GM23338 (cell line): ENCODE measurements around the gene NUPR1. TPM values are rescaled to one million over a fixed set of nuclear protein-coding genes. Genes with fewer than 3 reads are reported as not detected.

ENCODE experiments used
- ATAC-seq: fragments of 200-7000 bp; cut with Tn5 transposase; 3 replicates; pipeline ENCODE4 v1.9.1; 2020
- DNase-seq: peaks from one replicate; pipeline ENCODE4 v3.0.0-alpha.2; 2015; ENCODE audit warnings: low spot score
- H2AFZ ChIP-seq: fragments of 200-600 bp; sonication (generic); 2 replicates; pipeline ENCODE4 v1.8.0; 2016; ENCODE audit warnings: antibody characterized with exemption, mild to moderate bottlenecking, moderate library complexity
- H3F3A ChIP-seq: fragments of 200-600 bp; sonication (generic); replicated peaks from 2 replicates; pipeline ENCODE4 v1.8.0; 2017; ENCODE audit warnings: antibody characterized with exemption, mixed run types, low read depth
- H3K27ac ChIP-seq: fragments of 200-600 bp; sonication (generic); 2 replicates; pipeline ENCODE4 v1.6.1; 2016; ENCODE audit warnings: low read depth
- H3K27me3 ChIP-seq: fragments of 200-600 bp; sonication (generic); 2 replicates; pipeline ENCODE4 v1.8.0; 2016; ENCODE audit warnings: mild to moderate bottlenecking, mixed run types, moderate library complexity; ENCODE audit not compliant: insufficient read depth
- H3K36me3 ChIP-seq: fragments of 200-600 bp; sonication (generic); 2 replicates; pipeline ENCODE4 v1.8.0; 2016; ENCODE audit warnings: mild to moderate bottlenecking; ENCODE audit not compliant: insufficient read depth
- H3K4me1 ChIP-seq: fragments of 200-600 bp; sonication (generic); 2 replicates; pipeline ENCODE4 v1.8.0; 2016; ENCODE audit warnings: mild to moderate bottlenecking, moderate library complexity; ENCODE audit not compliant: insufficient read depth
- H3K4me2 ChIP-seq: fragments of 200-600 bp; sonication (generic); 2 replicates; pipeline ENCODE4 v1.7.1; 2017; ENCODE audit warnings: mixed run types
- H3K4me3 ChIP-seq: fragments of 200-600 bp; sonication (generic); 2 replicates; pipeline ENCODE4 v1.6.1; 2016; ENCODE audit warnings: mixed run types
- H3K79me2 ChIP-seq: fragments of 200-600 bp; sonication (generic); replicated peaks from 2 replicates; pipeline ENCODE4 v1.8.0; 2017; ENCODE audit warnings: mild to moderate bottlenecking; ENCODE audit not compliant: insufficient read depth
- H3K9me2 ChIP-seq: fragments of 200-600 bp; sonication (generic); 2 replicates; pipeline ENCODE4 v1.8.0; 2017; ENCODE audit not compliant: insufficient read depth
- H4K20me1 ChIP-seq: fragments of 200-600 bp; sonication (generic); replicated peaks from 2 replicates; pipeline ENCODE4 v1.8.0; 2017; ENCODE audit warnings: mild to moderate bottlenecking; ENCODE audit not compliant: insufficient read depth
- H3K27ac Mint-ChIP-seq: 2 replicates; pipeline ENCODE4 v1.8.0; 2020; ENCODE audit warnings: inconsistent platforms, mild to moderate bottlenecking, moderate library complexity, mixed read lengths
- H3K27me3 Mint-ChIP-seq: 3 replicates; pipeline ENCODE4 v1.8.0; 2022; ENCODE audit warnings: low read depth, mild to moderate bottlenecking, moderate library complexity, mixed read lengths, inconsistent platforms; ENCODE audit not compliant: insufficient read depth, poor library complexity
- H3K36me3 Mint-ChIP-seq: 3 replicates; pipeline ENCODE4 v1.8.0; 2021; ENCODE audit warnings: low read depth, mild to moderate bottlenecking, inconsistent platforms, moderate library complexity, mixed read lengths
- H3K4me1 Mint-ChIP-seq: 3 replicates; pipeline ENCODE4 v1.8.0; 2020; ENCODE audit warnings: mild to moderate bottlenecking, inconsistent platforms, mixed read lengths
- H3K4me3 Mint-ChIP-seq: 3 replicates; pipeline ENCODE4 v1.8.0; 2021; ENCODE audit warnings: moderate library complexity, mild to moderate bottlenecking, inconsistent platforms, mixed read lengths
- H3K9me3 Mint-ChIP-seq: 3 replicates; pipeline ENCODE4 v1.8.0; 2020; ENCODE audit warnings: moderate library complexity, mild to moderate bottlenecking, inconsistent platforms, mixed read lengths
- CREB1 ChIP-seq: fragments of 250-450 bp; sonication (Bioruptor Pico); IDR thresholded peaks from 2 replicates; pipeline ENCODE4 v1.5.0; 2020; ENCODE audit warnings: low read depth, mild to moderate bottlenecking, moderate library complexity
- ETS1 ChIP-seq: IDR thresholded peaks from 2 replicates; pipeline ENCODE4 v1.6.1; 2016; ENCODE audit warnings: antibody characterized with exemption
- EZH2 ChIP-seq: fragments of 200-600 bp; sonication (generic); IDR thresholded peaks from one replicate; pipeline ENCODE4 v1.8.0; 2017; ENCODE audit warnings: antibody characterized with exemption, mild to moderate bottlenecking, low read depth; ENCODE audit not compliant: unreplicated experiment
- JUNB ChIP-seq: IDR thresholded peaks from one replicate; pipeline ENCODE4 v1.6.1; 2016; ENCODE audit warnings: antibody characterized with exemption; ENCODE audit not compliant: unreplicated experiment
- POLR2AphosphoS5 ChIP-seq: IDR thresholded peaks from 2 replicates; pipeline ENCODE4 v1.6.1; 2016; ENCODE audit warnings: antibody characterized with exemption, low read depth
- REST ChIP-seq: IDR thresholded peaks from one replicate; pipeline ENCODE4 v1.6.1; 2018; ENCODE audit warnings: antibody characterized with exemption; ENCODE audit not compliant: unreplicated experiment
- STAT1 ChIP-seq: IDR thresholded peaks from one replicate; pipeline ENCODE4 v1.6.1; 2016; ENCODE audit warnings: antibody characterized with exemption; ENCODE audit not compliant: unreplicated experiment
- ZNF114 ChIP-seq: fragments of 250-450 bp; sonication (Bioruptor Pico); IDR thresholded peaks from 2 replicates; pipeline ENCODE4 v1.5.0; 2020; ENCODE audit warnings: mild to moderate bottlenecking, moderate library complexity
- ZNF331 ChIP-seq: fragments of 250-450 bp; sonication (Bioruptor Pico); IDR thresholded peaks from 2 replicates; pipeline ENCODE4 v1.5.0; 2020; ENCODE audit warnings: low read depth, mild to moderate bottlenecking, moderate library complexity
- ZNF462 ChIP-seq: fragments of 250-450 bp; sonication (Bioruptor Pico); IDR thresholded peaks from 2 replicates; pipeline ENCODE4 v1.5.0; 2020; ENCODE audit warnings: mild to moderate bottlenecking, moderate library complexity
- polyA plus RNA-seq: library from polyadenylated mRNA; unstranded; fragments of >200 nt; fragmentation: Nextera tagmentation; extraction: Ambion mirVana; gene quantifications from 2 replicates; pipeline ENCODE4 v1.2.1, GENCODE V29; 2016
- total RNA-seq: library from RNA; depleted of rRNA; stranded (reverse); fragments of >200 nt; shearing (Covaris generic); gene quantifications from 2 replicates; pipeline ENCODE4 v1.2.3, GENCODE V29; 2014

The NUPR1 gene
- total and polyA plus RNA-seq, 2 experiments from 2014 or later, result 0.03 to 0.48 TPM

GRCh38 chr16:28526201-28527099 is 12.3 kb downstream of the NUPR1 start:
- Histone ChIP-seq H3K4me3 (no peak overlapping the region), H3F3A (no peaks in the 10 kb centered on the region), H3K9me2 (no peaks in the 10 kb centered on the region), H3K4me2 (no peak overlapping the region), H3K79me2 (no peaks in the 10 kb centered on the region), H3K36me3 (no peaks in the 10 kb centered on the region), H3K27me3 (no peaks in the 10 kb centered on the region), H3K27ac (no peak overlapping the region), H4K20me1 (no peaks in the 10 kb centered on the region), H2AFZ (no peak overlapping the region), H3K4me1 (no peaks in the 10 kb centered on the region)
- no peaks in the 10 kb centered on the region for H3K4me1 Mint-ChIP-seq
- no peak overlapping the region for H3K27ac Mint-ChIP-seq
- ATAC-seq (no peak), DNase-seq (no peak)
- TF ChIP-seq JUNB (no peak), ETS1 (no peak), CREB1 (CRISPR knock-in tag) (no peak), ZNF114 (CRISPR knock-in tag) (no peak), ZNF331 (no peak), EZH2 (no peak)
- peaks cover 14% of the 10 kb centered on the region; the same call in 1 of the 3 replicates for H3K9me3 Mint-ChIP-seq
- H3K27me3 Mint-ChIP-seq, result peaks cover 2% of the 10 kb centered on the region
- no peak overlapping the region for H3K4me3 Mint-ChIP-seq
- no peaks in the 10 kb centered on the region for H3K36me3 Mint-ChIP-seq

GRCh38 chr16:28524681-28525171 is 14.0 kb downstream of the NUPR1 start:
- Histone ChIP-seq H3K79me2 (no peaks in the 10 kb centered on the region), H2AFZ (no peak overlapping the region), H3K27ac (no peak overlapping the region), H3K4me1 (no peaks in the 10 kb centered on the region), H4K20me1 (no peaks in the 10 kb centered on the region), H3K36me3 (no peaks in the 10 kb centered on the region), H3K4me2 (no peak overlapping the region), H3K4me3 (no peak overlapping the region), H3F3A (no peaks in the 10 kb centered on the region), H3K27me3 (no peaks in the 10 kb centered on the region), H3K9me2 (no peaks in the 10 kb centered on the region)
- Mint-ChIP-seq H3K27me3 (peaks cover 5% of the 10 kb centered on the region), H3K9me3 (peaks cover 14% of the 10 kb centered on the region; the same call in 1 of the 3 replicates), H3K27ac (no peak overlapping the region), H3K4me3 (no peak overlapping the region), H3K36me3 (no peaks in the 10 kb centered on the region), H3K4me1 (no peaks in the 10 kb centered on the region)
- ATAC-seq (no peak), DNase-seq (no peak)
- no peak for TF ChIP-seq ZNF462 (CRISPR knock-in tag)
- TF ChIP-seq POLR2AphosphoS5, result no peak
- TF ChIP-seq ZNF114 (CRISPR knock-in tag), result no peak
- no peak for TF ChIP-seq REST
- TF ChIP-seq STAT1, result no peak
